Measurements from ENCODE around the gene TSR2.
"Not testable (repeated sequence)": the region's sequence is repeated elsewhere in the genome, so short reads cannot be mapped to it uniquely, and the experiment has no call there.

Gene TSR2

GRCh38 chrX:54473993-54474859, 34.0 kb downstream of the TSR2 start:
- no peak for DNase-seq (ENCODE audit: low read depth)

DNA sequence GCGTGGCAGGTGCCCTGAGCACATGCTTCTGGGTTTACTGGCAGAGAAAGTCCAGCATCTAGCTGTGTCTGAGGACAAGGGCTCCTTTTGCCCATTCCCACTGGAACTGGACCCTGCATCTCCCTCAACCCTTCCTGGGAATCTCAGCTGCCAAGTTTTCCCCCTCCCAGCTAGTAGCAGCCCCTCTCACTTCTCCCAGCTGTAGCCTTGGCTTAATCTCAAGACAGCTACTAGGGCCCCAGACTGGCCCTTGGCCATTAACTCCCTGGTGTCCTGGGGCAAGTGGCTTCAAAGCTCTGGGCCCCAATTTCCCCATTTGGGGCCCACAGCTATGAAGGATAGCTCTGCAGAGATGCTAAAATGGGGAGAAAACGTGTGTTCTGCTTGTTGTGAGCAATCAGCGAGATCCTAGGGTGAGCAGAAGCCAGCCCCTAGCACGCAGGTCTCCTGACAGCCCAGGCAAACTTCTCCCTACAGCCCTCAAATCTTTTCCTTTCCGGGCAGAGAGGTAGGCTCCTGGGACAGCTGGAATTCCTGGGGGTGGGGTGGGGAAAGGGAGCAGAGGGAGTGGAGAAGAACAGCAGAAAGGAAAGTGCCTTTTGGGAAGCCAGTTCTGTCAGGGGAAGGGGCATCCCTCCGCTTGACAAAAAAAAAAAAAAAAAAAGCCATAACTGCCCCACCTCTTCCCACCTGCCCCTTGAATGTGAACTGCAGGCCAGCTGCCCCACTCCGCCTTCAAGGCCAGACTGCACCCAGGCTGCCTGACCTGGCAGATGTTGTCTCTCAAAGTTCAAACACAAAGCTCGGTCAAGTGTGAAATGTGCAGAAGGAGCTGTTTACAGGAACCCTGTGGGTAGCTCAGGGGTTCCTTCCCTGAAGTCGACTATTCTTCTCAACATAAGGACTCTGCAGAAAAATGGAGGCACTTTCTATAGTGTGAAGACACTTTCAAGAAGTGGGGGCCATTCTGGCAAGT, 39.2 kb downstream of the TSR2 start:
- DNase-seq (ENCODE audit: low read depth), result no peak

GRCh38 chrX:54482839-54483593, 42.8 kb downstream of the TSR2 start:
- no peak for DNase-seq (ENCODE audit: low read depth)

- DNase-seq (ENCODE audit: low read depth), result no peak
These were observed 43.7 kb downstream of the TSR2 start for GRCh38 chrX:54483946-54484345.

DNA sequence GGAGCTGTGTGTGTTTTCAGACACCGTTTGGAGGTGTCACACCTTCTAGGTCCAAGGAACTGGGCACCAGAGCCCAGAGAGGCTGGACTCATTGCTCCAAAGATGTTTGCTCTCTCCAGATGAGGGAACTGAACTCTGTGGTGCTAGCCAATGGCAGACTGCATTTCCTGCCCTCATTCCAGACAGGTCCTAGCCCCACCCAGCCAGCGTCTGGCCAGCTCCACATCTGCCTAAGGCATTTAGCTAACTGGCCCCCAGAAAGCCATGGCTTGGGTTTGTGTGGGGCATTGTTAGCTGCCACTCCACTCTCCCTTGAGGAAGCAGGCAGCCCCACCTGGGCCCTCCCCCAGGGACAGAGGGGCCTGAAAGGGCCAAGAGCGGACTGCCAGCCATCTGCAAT, 44.5 kb downstream of the TSR2 start:
- DNase-seq (ENCODE audit: low read depth), result no peak

- not testable (repeated sequence) for DNase-seq (ENCODE audit: low read depth)
These were observed 49.6 kb downstream of the TSR2 start for GRCh38 chrX:54489819-54490218.

DNA sequence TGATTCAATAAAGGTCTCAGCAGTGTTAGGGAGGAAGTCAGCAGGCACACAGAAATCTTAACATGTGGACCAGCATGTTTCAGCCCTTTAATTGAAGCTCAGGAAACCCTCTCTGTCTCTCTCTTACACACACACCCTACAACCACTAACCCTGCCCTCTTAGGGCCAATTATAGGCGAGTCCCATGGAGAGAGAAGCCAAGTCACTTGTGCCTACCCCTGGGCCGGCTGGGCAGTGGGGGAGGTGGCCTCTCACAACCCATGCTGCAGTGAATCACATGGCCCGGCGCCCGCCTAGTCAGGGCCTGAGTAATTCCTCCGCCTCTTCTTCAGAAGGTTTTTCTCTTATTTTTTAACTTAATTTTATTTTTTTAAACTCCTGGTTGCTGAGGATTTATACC, 52.1 kb downstream of the TSR2 start:
- no peak for DNase-seq (ENCODE audit: low read depth)

GRCh38 chrX:54494166-54494988, 54.2 kb downstream of the TSR2 start:
- no peak for DNase-seq (ENCODE audit: low read depth)
